ENCODE measurements around the gene GOSR2.
A peak's percentile ranks its signal among the peaks of the same experiment; 100 is the strongest.
"Not testable (repeated sequence)": the region's sequence is repeated elsewhere in the genome, so short reads cannot be mapped to it uniquely, and the experiment has no call there.

Gene GOSR2

DNA sequence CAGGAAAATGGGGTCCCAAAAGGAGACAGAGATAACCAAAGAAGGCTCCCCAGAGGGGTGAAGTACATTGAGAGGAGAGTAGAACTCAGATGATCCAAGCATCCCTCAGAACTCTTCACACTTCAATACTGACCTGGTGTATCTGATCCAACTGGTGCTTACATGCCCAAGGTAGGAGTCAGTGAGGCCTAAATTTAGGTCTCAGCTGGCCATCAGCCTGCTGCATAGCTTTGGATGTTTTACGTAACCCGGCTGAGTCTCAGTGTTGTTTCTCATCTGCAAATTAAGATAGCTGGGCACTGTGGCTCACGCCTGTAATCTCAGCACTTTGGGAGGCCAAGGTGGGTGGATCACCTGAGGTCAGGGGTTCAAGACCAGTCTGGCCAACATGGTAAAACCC, 11.6 kb upstream of the GOSR2 start:
- H3K4me3 ChIP-seq (ENCODE audit: control insufficient read depth, low read depth, low read length): no peak overlapping the region
- no peak for DNase-seq (ENCODE audit: low read depth)
- TF ChIP-seq, protein P1, sequence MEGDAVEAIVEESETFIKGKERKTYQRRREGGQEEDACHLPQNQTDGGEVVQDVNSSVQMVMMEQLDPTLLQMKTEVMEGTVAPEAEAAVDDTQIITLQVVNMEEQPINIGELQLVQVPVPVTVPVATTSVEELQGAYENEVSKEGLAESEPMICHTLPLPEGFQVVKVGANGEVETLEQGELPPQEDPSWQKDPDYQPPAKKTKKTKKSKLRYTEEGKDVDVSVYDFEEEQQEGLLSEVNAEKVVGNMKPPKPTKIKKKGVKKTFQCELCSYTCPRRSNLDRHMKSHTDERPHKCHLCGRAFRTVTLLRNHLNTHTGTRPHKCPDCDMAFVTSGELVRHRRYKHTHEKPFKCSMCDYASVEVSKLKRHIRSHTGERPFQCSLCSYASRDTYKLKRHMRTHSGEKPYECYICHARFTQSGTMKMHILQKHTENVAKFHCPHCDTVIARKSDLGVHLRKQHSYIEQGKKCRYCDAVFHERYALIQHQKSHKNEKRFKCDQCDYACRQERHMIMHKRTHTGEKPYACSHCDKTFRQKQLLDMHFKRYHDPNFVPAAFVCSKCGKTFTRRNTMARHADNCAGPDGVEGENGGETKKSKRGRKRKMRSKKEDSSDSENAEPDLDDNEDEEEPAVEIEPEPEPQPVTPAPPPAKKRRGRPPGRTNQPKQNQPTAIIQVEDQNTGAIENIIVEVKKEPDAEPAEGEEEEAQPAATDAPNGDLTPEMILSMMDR (conservative IDR thresholded peaks at IDR 0.05; ENCODE audit: control insufficient read depth, insufficient read depth, low read depth, low read length): no peak

DNA sequence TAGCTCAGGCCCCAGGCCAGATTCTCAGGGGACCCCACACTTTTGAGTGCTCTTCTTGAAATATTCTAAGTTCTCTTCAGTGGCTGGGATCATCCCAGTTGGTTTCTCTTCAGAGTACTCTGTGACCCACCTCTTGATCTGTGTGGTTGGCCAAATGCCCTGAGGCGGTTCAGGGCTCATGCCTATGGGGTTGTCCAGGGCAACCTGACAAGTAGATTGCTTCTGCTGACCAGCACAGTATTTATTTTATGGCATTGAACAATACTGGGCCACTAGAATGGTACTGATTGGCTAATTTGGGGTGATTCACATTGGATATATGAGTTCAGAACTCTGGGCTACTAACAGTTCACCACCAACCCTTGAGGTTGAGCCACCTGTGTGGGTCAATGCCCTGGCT, 7.4 kb upstream of the GOSR2 start:
- DNase-seq (ENCODE audit: low read depth): no peak
- TF ChIP-seq, protein P1 (conservative IDR thresholded peaks at IDR 0.05; ENCODE audit: control insufficient read depth, insufficient read depth, low read depth, low read length): no peak
- H3K4me3 ChIP-seq (ENCODE audit: control insufficient read depth, low read depth, low read length): no peak overlapping the region

DNA sequence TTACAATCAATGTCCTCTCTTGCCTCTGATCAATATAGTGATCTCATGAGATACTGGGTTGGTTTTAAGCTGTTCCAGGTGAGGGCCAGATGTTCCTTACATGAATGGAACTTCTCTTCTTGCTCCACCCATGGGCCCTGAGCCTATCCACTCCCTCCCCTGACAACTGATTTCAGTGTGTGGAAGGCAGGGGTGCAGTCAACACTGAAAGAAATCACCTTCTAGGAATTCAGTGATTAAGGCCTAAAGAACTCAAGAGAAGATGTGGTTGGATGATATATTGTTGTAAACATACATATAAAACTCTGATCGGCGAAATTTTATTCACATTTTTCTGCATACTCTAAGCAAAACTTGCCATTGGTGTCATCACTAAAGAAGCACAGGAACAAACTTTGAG, 6.7 kb upstream of the GOSR2 start:
- DNase-seq (ENCODE audit: low read depth): peak; percentile 5
- TF ChIP-seq, protein P1 (conservative IDR thresholded peaks at IDR 0.05; ENCODE audit: control insufficient read depth, insufficient read depth, low read depth, low read length): no peak
- no peak overlapping the region for H3K4me3 ChIP-seq (ENCODE audit: control insufficient read depth, low read depth, low read length)

DNA sequence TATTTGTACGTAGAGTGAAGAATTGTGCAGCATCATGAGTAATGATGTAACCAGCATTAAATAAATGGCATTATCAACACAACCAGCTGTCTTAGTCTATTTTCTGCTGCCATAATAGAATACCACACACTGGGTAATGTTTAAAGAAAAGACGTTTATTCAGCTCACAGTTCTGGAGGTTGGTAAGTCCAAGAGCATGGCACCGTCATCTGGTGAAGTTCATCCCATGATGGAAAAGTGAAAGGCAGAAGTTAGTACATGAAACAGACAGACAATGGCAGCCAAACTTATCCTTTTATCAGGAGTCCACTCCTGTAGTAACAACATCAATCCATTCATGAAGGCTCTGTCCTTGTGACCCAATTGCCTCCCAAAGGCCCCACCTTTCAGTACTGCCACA, 6.3 kb upstream of the GOSR2 start:
- DNase-seq (ENCODE audit: low read depth): no peak
- TF ChIP-seq, protein P1 (conservative IDR thresholded peaks at IDR 0.05; ENCODE audit: control insufficient read depth, insufficient read depth, low read depth, low read length): no peak
- no peak overlapping the region for H3K4me3 ChIP-seq (ENCODE audit: control insufficient read depth, low read depth, low read length)

DNA sequence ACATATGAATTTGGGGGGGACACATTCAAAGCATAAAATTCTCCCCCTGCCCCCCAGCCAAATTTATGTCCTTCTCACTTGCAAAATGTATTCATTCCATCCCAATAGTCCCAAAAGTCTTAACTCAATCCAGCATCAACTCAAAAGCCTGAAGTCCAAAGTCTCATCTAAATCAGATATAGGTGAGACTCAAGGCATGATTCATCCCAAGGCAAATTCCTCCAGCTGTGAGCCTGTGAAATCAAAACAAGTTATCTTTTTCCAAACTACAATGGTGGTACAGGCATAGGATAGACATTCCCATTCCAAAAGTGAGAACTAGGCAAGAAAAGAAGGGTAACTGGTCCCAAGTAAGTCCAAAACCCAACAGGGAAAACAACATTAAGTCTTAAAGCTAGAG, 5.9 kb upstream of the GOSR2 start:
- H3K4me3 ChIP-seq (ENCODE audit: control insufficient read depth, low read depth, low read length): no peak overlapping the region
- DNase-seq (ENCODE audit: low read depth): no peak
- TF ChIP-seq, protein P1 (conservative IDR thresholded peaks at IDR 0.05; ENCODE audit: control insufficient read depth, insufficient read depth, low read depth, low read length): no peak

DNA sequence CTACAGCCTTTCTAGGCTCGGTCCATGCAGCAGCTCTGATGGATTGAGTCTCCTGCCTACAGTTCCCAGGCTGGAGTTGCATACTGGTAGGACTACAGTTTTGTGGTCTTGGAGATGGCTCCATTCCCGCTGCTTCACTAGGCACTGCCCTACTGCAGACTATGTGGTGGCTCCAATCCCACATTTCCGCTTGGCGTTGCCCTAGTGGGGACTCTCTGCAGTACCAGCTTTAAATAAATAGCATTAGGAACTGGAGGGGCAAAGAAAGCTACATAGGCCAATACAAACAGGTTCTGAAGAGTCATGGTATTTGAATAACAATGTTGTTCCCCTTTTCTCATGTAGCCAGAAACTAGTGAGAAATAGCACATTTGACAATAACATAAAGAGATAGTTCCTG, 5.4 kb upstream of the GOSR2 start:
- no peak overlapping the region for H3K4me3 ChIP-seq (ENCODE audit: control insufficient read depth, low read depth, low read length)
- no peak for DNase-seq (ENCODE audit: low read depth)
- TF ChIP-seq, protein P1 (conservative IDR thresholded peaks at IDR 0.05; ENCODE audit: control insufficient read depth, insufficient read depth, low read depth, low read length): no peak

DNA sequence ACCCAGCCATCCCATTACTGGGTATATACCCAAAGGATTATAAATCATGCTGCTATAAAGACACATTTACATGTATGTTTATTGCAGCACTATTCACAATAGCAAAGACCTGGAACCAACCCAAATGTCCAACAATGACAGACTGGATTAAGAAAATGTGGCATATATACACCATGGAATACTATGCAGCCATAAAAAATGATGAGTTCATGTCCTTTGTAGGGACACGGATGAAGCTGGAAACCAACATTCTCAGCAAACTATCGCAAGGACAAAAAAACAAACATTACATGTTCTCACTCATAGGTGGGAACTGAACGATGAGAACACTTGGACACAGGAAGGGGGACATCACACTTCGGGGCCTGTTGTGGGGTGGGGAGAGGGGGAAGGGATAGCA, 998 bp upstream of the GOSR2 start:
- H3K4me3 ChIP-seq (ENCODE audit: control insufficient read depth, low read depth, low read length): peak overlapping the region; percentile 99
- DNase-seq (ENCODE audit: low read depth): not testable (repeated sequence)
